Gastrocnemius medialis (tissue), 4 donors: ENCODE data around the gene SPC25.

Source experiments
- CTCF ChIP-seq, 5 experiments: fragments of 450-650 bp in 3 of 5; fragments of 200-600 bp in 2 of 5; sonication (generic) in 2 of 5; IDR thresholded peaks in 4 of 5; conservative IDR thresholded peaks in 1 of 5; 1 replicate in 4 of 5; 2 replicates in 1 of 5; pipeline ENCODE4 v1.5.1; 2016 to 2019; ENCODE audit warnings: antibody characterized with exemption in 5 of 5, mild to moderate bottlenecking in 3 of 5, moderate library complexity in 3 of 5
- POLR2A ChIP-seq, 2 donors: fragments of 450-650 bp; IDR thresholded peaks; one replicate each; pipeline ENCODE4 v1.6.1; 2017; ENCODE audit warnings: antibody characterized with exemption in 2 of 2, mild to moderate bottlenecking in 2 of 2, moderate library complexity in 2 of 2

- TF ChIP-seq CTCF (IDR thresholded peaks at IDR 0.05 in 4 of 5, conservative IDR thresholded peaks at IDR 0.05 in 1 of 5) (no peak), POLR2A (IDR thresholded peaks at IDR 0.05) (no peak)
These were observed 36.6 kb upstream of the SPC25 start for GRCh38 chr2:168926621-168927386.
